Heart right ventricle (tissue), 16 donors: Measurements from ENCODE around the gene PCGF1. TPM values are rescaled to one million over a fixed set of nuclear protein-coding genes. Genes with fewer than 3 reads are reported as not detected.
A peak's percentile ranks its signal among the peaks of the same experiment; 100 is the strongest.

ENCODE experiments used
- ATAC-seq, 8 donors: fragments of 200-7000 bp; cut with Tn5 transposase; one replicate each; pipeline ENCODE4 v1.9.1; 2020; ENCODE audit warnings: mild to moderate bottlenecking in 8 of 8, moderate library complexity in 8 of 8, moderate number of reproducible peaks in 1 of 8
- DNase-seq, 2 donors: peaks; one replicate each; pipeline ENCODE4 v3.0.0-alpha.2; 2020
- H3K27ac ChIP-seq, 10 donors: fragments of 200-600 bp; sonication (generic) in 2 of 10; one replicate each; pipeline versions ENCODE4 v1.5.0 to v1.8.0; 2020 to 2022; ENCODE audit warnings: mild to moderate bottlenecking in 3 of 10
- H3K27me3 ChIP-seq, 7 donors: fragments of 200-600 bp; one replicate each; pipeline ENCODE4 v1.8.0; 2021 to 2022; ENCODE audit warnings: mild to moderate bottlenecking in 2 of 7
- H3K36me3 ChIP-seq, 9 donors: fragments of 200-600 bp; sonication (generic) in 1 of 9; one replicate each; pipeline versions ENCODE4 v1.5.0 to v1.8.0; 2020 to 2022; ENCODE audit warnings: mild to moderate bottlenecking in 2 of 9
- H3K4me1 ChIP-seq, 9 donors: fragments of 200-600 bp; sonication (generic) in 1 of 9; one replicate each; pipeline versions ENCODE4 v1.5.0 to v1.8.0; 2020 to 2022; ENCODE audit warnings: mild to moderate bottlenecking in 4 of 9
- H3K4me3 ChIP-seq, 10 donors: fragments of 200-600 bp; sonication (generic) in 2 of 10; one replicate each; pipeline versions ENCODE4 v1.5.0 to v1.8.0; 2020 to 2022; ENCODE audit warnings: mild to moderate bottlenecking in 7 of 10, moderate library complexity in 2 of 10
- H3K9me3 ChIP-seq, 11 donors: fragments of 200-600 bp in 10 of 11; sonication (generic) in 2 of 11; one replicate each; pipeline versions ENCODE4 v1.5.0 to v1.8.0; 2013 to 2022; ENCODE audit warnings: mild to moderate bottlenecking in 2 of 11, control low read depth in 1 of 11, moderate library complexity in 1 of 11
- WGBS, 2 donors: extraction: QIAGEN DNeasy Blood & Tissue Kit; methylation state at CpG; one replicate each; pipeline ENCODE4 v1.1.7; 2013; ENCODE audit warnings: inconsistent platforms in 1 of 2; 5-methylcytosine and 5-hydroxymethylcytosine counted together
- intact Hi-C, 10 donors: fragments of 100-400 bp; cut with DNase I; formaldehyde crosslinking; loops; one replicate each; pipeline versions ENCODE4 v1.11.1 to v1.14.2; 2022
- polyA plus RNA-seq, 2 donors: library from polyadenylated mRNA; stranded (reverse); fragments of 200-250 nt; gene quantifications; one replicate each; pipeline ENCODE4 v1.2.3, GENCODE V29; 2013
- total RNA-seq, 10 donors: library from RNA; stranded (reverse); fragmentation: NEBNext Ultra II Directional in 3 of 10; extraction: Animal tissue kit (Norgen Biotek cat#: 25700) in 3 of 10; gene quantifications; one replicate each; pipeline versions ENCODE4 v1.2.1 to v1.2.4, GENCODE V29; 2021 to 2023
- TF ChIP-seq, protein P1 (sequence below), 9 donors: fragments of 200-600 bp; sonication (generic) in 2 of 9; IDR thresholded peaks; one replicate each; pipeline versions ENCODE4 v1.5.0 to v1.8.0; 2021 to 2022; ENCODE audit warnings: antibody characterized with exemption in 9 of 9, mild to moderate bottlenecking in 5 of 9, moderate library complexity in 1 of 9
- donor health status: Arrhythmogenic right ventricular cardiomyopathy.
- donor health status: ischemic (EF 13 %, LVEDD 7.1; RV severe dilation, severe dysfunction).
- donor health status: healthy with polysubstance abuse.
- donor health status: DM: no; HTN: yes; CAD: no.
- donor health status: DM: no; HTN: no; CAD: no.
- donor health status: ischemic (EF 25% LVEDD 6.9; RV normal size, moderate dysfunction).
- donor health status: ischemic (EF 25% LVEDD 5.7; RV mildly dilated, moderate dysfunction).
- donor health status: healthy.
- donor health status: DM: yes; HTN: yes; CAD: no.
- donor health status: Ischemic cardiomyopathy.
- donor health status: ischemic (EF 35%, LVEDD 5.7; RV mildly dilated, moderate dysfunction).
- donor health status: nonischemic (EF 11% LVEDD 7.7; RV severe dilation, severe dysfunction).
- donor health status: DM: yes; HTN: yes; CAD: no.
- donor health status: PGD.
- donor health status: ischemic (EF 29% LVEDD 5.4; RV normal size, mild dysfunction).
- donor health status: nonischemic (EF 23%, LVEDD 6.1; RV moderate dilation, normal function).

Gene PCGF1
- total and polyA plus RNA-seq, 12 donors: 10.7 to 27.7 (median 16.0) TPM

DNA sequence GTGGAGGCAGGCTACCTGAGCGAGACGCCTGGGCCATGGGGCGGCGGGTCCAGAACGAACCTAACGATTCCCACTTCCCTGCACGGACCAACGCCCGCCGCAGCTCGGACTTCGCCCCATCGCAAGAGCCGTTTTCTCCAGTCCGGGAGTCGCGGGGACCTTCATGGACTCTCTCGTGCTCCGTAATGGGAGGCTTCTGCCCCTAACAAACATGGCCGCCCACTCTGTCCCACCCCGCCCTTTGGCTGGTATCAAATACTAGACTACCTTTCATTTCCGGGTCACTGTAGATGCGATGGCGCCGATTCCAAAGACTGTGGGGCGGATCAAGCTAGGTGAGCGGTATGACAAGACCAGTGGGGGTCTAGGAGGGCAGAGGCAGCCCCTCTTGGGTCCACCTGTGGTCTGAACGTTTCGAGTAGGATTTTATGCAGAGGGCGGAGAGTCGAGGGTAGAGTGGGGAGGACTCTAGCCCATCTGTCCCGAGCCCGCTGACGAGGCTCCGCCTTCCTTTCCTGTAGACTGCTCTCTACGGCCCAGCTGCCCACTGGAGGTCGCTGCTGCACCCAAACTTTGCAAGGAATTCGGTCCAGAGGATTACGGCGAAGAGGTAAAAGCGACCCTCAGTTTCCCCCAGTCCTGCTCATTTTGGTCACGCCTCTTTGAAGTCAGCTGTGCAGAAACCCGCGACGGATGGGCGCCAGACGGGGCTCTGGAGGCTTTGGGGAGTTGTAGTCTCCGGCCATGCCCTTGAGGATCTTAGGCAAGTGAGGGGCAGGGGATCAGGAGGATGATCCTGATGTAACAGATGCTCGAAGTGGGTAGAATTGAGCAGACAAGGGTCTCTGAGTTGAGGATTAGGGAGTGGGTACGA lies 24.5 kb downstream of the PCGF1 start, which contains the start of the genes CCDC142 and TTC31:
Gene CCDC142, minus strand, starts transcription at position 198 of the 874 bp plus-strand sequence. Its CDS starts 161 bp downstream, at position 37.
Gene TTC31, plus strand, starts transcription at position 281 of the 874 bp plus-strand sequence. Its CDS starts 15 bp downstream, at position 296.
- Histone ChIP-seq H3K4me1 (peaks cover 10 to 40% (median 29%) of the 10 kb centered on the region in 9 donors), H3K27me3 (no peaks in the 10 kb centered on the region), H3K9me3 (no peaks in the 10 kb centered on the region), H3K27ac (peak within 1 kb of the TSS; percentile 78 to 94 (median 90)), H3K36me3 (peaks cover 0 to 64% (median 3%) of the 10 kb centered on the region in 9 donors), H3K4me3 (peak within 1 kb of the TSS; percentile 74 to 97 (median 88))
- ATAC-seq (peak; percentile 98 to 99 (median 99)), DNase-seq (peak; percentile 94 to 98)
- WGBS, 2 donors: 1% methylated on average over 50 of the region's 50 CpGs
- intact Hi-C loops: loop anchor here in 9 of 10 donors (1.0 to 5.0 kb wide), 10 partner anchors 24 to 104 kb away; partner anchors contain the start of genes AUP1 (in 4 of the 9), HTRA2 (in 4 of the 9), PCGF1 (in 2 of the 9) and DQX1 (in 1 of the 9)
- TF ChIP-seq, protein P1, sequence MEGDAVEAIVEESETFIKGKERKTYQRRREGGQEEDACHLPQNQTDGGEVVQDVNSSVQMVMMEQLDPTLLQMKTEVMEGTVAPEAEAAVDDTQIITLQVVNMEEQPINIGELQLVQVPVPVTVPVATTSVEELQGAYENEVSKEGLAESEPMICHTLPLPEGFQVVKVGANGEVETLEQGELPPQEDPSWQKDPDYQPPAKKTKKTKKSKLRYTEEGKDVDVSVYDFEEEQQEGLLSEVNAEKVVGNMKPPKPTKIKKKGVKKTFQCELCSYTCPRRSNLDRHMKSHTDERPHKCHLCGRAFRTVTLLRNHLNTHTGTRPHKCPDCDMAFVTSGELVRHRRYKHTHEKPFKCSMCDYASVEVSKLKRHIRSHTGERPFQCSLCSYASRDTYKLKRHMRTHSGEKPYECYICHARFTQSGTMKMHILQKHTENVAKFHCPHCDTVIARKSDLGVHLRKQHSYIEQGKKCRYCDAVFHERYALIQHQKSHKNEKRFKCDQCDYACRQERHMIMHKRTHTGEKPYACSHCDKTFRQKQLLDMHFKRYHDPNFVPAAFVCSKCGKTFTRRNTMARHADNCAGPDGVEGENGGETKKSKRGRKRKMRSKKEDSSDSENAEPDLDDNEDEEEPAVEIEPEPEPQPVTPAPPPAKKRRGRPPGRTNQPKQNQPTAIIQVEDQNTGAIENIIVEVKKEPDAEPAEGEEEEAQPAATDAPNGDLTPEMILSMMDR (IDR thresholded peaks at IDR 0.05): peak; percentile 81 to 98 (median 88)

DNA sequence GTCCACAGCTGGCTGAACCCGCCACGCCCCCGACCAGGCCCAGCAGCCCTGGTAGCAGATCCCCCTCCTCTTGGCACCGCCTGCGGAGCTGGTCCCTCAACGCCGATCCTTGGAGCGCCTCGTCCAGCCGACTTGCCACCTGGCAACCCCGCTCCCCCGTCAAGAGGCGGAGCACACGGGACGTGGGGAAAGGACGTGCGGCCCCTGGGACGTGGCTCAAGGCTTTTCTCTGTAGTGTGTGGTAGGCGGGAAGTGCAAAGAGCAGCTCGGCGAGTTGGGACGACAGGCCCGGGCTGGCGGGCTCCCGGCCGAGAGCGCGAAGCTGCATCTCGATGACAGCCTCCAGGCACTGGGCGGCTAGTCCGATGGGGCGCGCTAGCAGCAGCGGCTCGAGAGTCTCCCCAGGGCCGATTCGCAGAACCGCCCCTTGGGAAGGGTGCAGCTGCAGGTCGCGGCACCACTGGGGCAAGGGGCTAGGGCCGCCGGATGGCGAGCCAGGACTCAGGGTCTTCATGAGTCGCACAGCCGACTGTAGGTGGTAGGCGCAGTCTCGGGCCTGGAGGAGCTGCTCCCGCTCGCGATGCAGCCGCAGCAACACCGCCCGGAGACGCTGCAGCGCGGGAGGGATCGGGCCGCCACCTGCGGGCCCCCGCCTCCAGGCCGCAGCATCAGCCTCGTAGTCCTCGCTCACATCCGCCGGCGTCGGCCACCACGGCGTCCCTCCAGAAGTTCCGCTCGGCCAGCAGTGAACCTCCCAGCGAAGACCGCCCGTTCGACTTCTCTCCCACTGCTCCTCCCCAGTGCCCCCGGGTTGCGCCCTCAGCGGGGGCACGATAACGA lies 25.3 kb downstream of the PCGF1 start:
- Histone ChIP-seq H3K9me3 (no peaks in the 10 kb centered on the region), H3K27ac (peak overlapping the region; percentile 78 to 94 (median 90)), H3K27me3 (no peaks in the 10 kb centered on the region), H3K36me3 (peaks cover 0 to 64% (median 3%) of the 10 kb centered on the region in 9 donors), H3K4me1 (peaks cover 10 to 40% (median 29%) of the 10 kb centered on the region in 9 donors), H3K4me3 (peak overlapping the region; percentile 74 to 97 (median 88))
- WGBS, 2 donors: 0 to 2% methylated on average over 80 of the region's 80 CpGs
- TF ChIP-seq, protein P1 (IDR thresholded peaks at IDR 0.05): no peak
- intact Hi-C loops: loop anchor here in 8 of 10 donors (2.0 to 5.0 kb wide), 5 partner anchors 25 to 105 kb away; partner anchors contain the start of genes AUP1 (in 1 of the 8), DQX1 (in 1 of the 8), HTRA2 (in 1 of the 8) and PCGF1 (in 1 of the 8)
- ATAC-seq (peak; percentile 60 to 78 (median 71)), DNase-seq (peak in 1 of 2 donors; percentile 69)

DNA sequence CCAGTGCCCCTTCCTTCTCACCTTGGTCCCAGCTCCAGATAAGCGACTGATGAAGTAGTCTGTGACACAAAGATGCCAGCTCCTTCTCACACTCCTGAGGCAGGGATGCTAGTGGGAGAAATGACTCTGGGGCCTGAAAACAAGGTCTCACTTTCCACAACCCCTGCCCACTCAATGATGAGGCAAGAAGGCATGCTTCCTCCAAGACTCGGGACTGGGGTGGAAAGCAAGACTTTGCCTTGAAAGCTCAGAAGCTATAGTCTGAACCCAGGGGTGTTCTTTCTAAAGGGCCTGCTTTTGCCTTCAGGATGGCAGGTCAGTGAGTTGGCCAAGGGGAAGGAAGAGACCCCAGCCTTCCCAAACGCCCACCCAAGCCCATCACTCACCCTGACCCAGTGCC lies 26.1 kb downstream of the PCGF1 start:
- TF ChIP-seq, protein P1 (IDR thresholded peaks at IDR 0.05): no peak
- 58 to 69% methylated on average over 3 of the region's 3 CpGs for WGBS, 2 donors
- intact Hi-C loops: loop anchor here in 5 of 10 donors (5.0 kb wide), 3 partner anchors 46 to 106 kb away; partner anchors contain the start of genes AUP1 (in 1 of the 5), DQX1 (in 1 of the 5) and HTRA2 (in 1 of the 5)
- ATAC-seq: no peak
- Histone ChIP-seq H3K9me3 (no peaks in the 10 kb centered on the region), H3K27me3 (no peaks in the 10 kb centered on the region), H3K4me3 (peak overlapping the region; percentile 74 to 97 (median 88)), H3K36me3 (peaks cover 0 to 64% (median 3%) of the 10 kb centered on the region in 9 donors), H3K27ac (peak overlapping the region in 3 of 10 donors; percentile 90 to 92 (median 91)), H3K4me1 (peaks cover 10 to 46% (median 29%) of the 10 kb centered on the region in 9 donors)
- DNase-seq: no peak
